HG03442 (cell line): Measurements from ENCODE around the gene MARCHF3.

Experiments used
- ATAC-seq: cut with Tn5 transposase; IDR thresholded peaks from one replicate; pipeline ENCODE4 v1.9.1; 2021; ENCODE audit warnings: mild to moderate bottlenecking, moderate library complexity; ENCODE audit not compliant: unreplicated experiment

Gene MARCHF3

GRCh38 chr5:126826619-126827215, 203.6 kb downstream of the MARCHF3 start:
- no peak for ATAC-seq

- ATAC-seq = no peak
These were observed 211.1 kb downstream of the MARCHF3 start for GRCh38 chr5:126819253-126819652.

GRCh38 chr5:126818736-126819135, 211.6 kb downstream of the MARCHF3 start:
- ATAC-seq = no peak
